HepG2 (cell line): Measurements from ENCODE around the gene SRPRA. TPM values are rescaled to one million over a fixed set of nuclear protein-coding genes. Genes with fewer than 3 reads are reported as not detected.

Source experiments
- NR2F1 ChIP-seq, 2 experiments: fragments of 450-650 bp in 1 of 2; formaldehyde crosslinking in 1 of 2; IDR thresholded peaks; 2 replicates each; pipeline versions ENCODE4 v1.5.0 to v1.6.1; 2016 to 2020; ENCODE audit warnings: mild to moderate bottlenecking in 1 of 2, missing compliant biosample characterization in 1 of 2, missing genetic modification reagents in 1 of 2, moderate library complexity in 1 of 2
- ZEB1 ChIP-seq: IDR thresholded peaks from 2 replicates; pipeline ENCODE4 v1.6.1; 2012; ENCODE audit warnings: mild to moderate bottlenecking, low read depth, inconsistent platforms; ENCODE audit not compliant: insufficient replicate concordance
- polyA plus RNA-seq, 8 experiments: library from polyadenylated mRNA; depleted of rRNA in 3 of 8; stranded (reverse) in 7 of 8; unstranded in 1 of 8; fragments of >200 nt; fragmentation: Illumina TruSeq in 4 of 8; extraction: Trizol in 4 of 8; gene quantifications; 2 replicates each; pipeline versions ENCODE4 v1.2.1 to v1.2.3, GENCODE V29; 2011 to 2016; ENCODE audit warnings: low read depth in 4 of 8, missing spikeins in 1 of 8, mixed read lengths in 1 of 8; ENCODE audit not compliant: insufficient read depth in 1 of 8
- total RNA-seq, 5 experiments: library from RNA; depleted of rRNA; stranded (reverse); fragments of >200 nt; fragmentation: Illumina TruSeq; extraction: Trizol; gene quantifications; 2 replicates each; pipeline ENCODE4 v1.2.3, GENCODE V29; 2016; ENCODE audit warnings: low read depth in 1 of 5
- TF ChIP-seq, protein P1 (sequence below): sonication (generic); formaldehyde crosslinking; IDR thresholded peaks from 2 replicates; pipeline ENCODE4 v1.4.0; 2020; ENCODE audit warnings: mild to moderate bottlenecking, missing genetic modification reagents
- TF ChIP-seq, protein P2 (sequence below): sonication (generic); formaldehyde crosslinking; conservative IDR thresholded peaks from 2 replicates; pipeline ENCODE4 v1.8.0; 2022; ENCODE audit warnings: low read depth, missing genetic modification reagents
- TF ChIP-seq, protein P3 (sequence below): sonication (generic); formaldehyde crosslinking; IDR thresholded peaks from 2 replicates; pipeline ENCODE4 v1.5.1; 2020; ENCODE audit warnings: mild to moderate bottlenecking, missing genetic modification reagents, moderate library complexity

SRPRA gene
- total and polyA plus RNA-seq, 2 of the 13 experiments (the other 11 are each of a cell fraction or from before 2014, with no cell fraction given), result 27.7 to 64.6 TPM

DNA sequence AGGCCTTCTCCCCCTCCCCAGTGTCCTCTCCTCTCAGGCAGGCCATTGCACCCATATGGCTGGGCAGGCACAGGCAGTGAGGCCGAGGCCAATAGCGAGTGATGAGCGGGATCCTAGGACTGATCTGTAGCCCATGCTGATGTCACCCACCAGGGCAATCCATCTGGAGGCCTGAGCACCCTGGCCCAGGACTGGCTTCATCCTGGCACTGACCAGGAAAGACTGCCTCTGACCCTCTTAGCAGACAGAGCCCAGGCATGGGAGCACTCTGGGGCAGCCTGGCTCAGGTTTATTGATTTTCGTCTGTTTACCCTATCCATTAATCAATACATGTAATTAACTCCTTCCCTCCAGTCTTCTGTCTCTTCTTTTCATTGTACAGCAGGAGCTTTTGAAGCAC lies 9.1 kb upstream of the SRPRA start (continued):
- TF ChIP-seq, protein P1, sequence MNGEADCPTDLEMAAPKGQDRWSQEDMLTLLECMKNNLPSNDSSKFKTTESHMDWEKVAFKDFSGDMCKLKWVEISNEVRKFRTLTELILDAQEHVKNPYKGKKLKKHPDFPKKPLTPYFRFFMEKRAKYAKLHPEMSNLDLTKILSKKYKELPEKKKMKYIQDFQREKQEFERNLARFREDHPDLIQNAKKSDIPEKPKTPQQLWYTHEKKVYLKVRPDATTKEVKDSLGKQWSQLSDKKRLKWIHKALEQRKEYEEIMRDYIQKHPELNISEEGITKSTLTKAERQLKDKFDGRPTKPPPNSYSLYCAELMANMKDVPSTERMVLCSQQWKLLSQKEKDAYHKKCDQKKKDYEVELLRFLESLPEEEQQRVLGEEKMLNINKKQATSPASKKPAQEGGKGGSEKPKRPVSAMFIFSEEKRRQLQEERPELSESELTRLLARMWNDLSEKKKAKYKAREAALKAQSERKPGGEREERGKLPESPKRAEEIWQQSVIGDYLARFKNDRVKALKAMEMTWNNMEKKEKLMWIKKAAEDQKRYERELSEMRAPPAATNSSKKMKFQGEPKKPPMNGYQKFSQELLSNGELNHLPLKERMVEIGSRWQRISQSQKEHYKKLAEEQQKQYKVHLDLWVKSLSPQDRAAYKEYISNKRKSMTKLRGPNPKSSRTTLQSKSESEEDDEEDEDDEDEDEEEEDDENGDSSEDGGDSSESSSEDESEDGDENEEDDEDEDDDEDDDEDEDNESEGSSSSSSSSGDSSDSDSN (CRISPR knock-in tag), result no peak
- TF ChIP-seq, protein P2, sequence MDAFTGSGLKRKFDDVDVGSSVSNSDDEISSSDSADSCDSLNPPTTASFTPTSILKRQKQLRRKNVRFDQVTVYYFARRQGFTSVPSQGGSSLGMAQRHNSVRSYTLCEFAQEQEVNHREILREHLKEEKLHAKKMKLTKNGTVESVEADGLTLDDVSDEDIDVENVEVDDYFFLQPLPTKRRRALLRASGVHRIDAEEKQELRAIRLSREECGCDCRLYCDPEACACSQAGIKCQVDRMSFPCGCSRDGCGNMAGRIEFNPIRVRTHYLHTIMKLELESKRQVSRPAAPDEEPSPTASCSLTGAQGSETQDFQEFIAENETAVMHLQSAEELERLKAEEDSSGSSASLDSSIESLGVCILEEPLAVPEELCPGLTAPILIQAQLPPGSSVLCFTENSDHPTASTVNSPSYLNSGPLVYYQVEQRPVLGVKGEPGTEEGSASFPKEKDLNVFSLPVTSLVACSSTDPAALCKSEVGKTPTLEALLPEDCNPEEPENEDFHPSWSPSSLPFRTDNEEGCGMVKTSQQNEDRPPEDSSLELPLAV, result no peak
- TF ChIP-seq ZEB1 (no peak), NR2F1 (CRISPR knock-in tag; IDR thresholded peaks at IDR 0.05) (no peak)
- TF ChIP-seq, protein P3, sequence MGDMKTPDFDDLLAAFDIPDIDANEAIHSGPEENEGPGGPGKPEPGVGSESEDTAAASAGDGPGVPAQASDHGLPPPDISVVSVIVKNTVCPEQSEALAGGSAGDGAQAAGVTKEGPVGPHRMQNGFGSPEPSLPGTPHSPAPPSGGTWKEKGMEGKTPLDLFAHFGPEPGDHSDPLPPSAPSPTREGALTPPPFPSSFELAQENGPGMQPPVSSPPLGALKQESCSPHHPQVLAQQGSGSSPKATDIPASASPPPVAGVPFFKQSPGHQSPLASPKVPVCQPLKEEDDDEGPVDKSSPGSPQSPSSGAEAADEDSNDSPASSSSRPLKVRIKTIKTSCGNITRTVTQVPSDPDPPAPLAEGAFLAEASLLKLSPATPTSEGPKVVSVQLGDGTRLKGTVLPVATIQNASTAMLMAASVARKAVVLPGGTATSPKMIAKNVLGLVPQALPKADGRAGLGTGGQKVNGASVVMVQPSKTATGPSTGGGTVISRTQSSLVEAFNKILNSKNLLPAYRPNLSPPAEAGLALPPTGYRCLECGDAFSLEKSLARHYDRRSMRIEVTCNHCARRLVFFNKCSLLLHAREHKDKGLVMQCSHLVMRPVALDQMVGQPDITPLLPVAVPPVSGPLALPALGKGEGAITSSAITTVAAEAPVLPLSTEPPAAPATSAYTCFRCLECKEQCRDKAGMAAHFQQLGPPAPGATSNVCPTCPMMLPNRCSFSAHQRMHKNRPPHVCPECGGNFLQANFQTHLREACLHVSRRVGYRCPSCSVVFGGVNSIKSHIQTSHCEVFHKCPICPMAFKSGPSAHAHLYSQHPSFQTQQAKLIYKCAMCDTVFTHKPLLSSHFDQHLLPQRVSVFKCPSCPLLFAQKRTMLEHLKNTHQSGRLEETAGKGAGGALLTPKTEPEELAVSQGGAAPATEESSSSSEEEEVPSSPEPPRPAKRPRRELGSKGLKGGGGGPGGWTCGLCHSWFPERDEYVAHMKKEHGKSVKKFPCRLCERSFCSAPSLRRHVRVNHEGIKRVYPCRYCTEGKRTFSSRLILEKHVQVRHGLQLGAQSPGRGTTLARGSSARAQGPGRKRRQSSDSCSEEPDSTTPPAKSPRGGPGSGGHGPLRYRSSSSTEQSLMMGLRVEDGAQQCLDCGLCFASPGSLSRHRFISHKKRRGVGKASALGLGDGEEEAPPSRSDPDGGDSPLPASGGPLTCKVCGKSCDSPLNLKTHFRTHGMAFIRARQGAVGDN (CRISPR knock-in tag), result peak; percentile 65
